NB4 (cell line): ENCODE measurements around the gene USP48.

Experiments
- MYC ChIP-seq: IDR thresholded peaks from 2 replicates; pipeline ENCODE4 v1.6.1; 2011; ENCODE audit warnings: low read depth, low read length
- TF ChIP-seq, protein P1 (sequence below): IDR thresholded peaks from one replicate; pipeline ENCODE4 v1.5.1; 2012; ENCODE audit warnings: low read depth, low read length

DNA sequence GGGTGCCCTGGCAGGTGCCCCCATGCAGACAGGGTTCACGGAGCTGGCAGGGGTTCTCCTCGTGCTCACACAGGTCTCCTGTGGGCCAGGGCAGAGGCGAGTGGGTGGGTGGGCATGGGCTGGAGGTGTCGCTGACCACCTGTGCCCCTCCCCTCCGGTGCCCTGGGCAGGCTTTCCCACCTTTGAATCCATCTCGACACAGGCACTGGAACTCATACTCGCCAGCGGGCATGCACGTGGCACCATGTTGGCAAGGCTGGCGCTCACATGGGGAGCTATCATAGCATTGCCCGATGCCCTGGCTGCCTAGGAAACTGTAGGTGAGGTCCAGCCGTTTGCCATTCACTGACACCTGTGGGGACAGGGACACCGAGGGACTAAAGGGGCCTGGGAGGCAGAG, 45.1 kb upstream of the USP48 start:
- TF ChIP-seq, protein P1, sequence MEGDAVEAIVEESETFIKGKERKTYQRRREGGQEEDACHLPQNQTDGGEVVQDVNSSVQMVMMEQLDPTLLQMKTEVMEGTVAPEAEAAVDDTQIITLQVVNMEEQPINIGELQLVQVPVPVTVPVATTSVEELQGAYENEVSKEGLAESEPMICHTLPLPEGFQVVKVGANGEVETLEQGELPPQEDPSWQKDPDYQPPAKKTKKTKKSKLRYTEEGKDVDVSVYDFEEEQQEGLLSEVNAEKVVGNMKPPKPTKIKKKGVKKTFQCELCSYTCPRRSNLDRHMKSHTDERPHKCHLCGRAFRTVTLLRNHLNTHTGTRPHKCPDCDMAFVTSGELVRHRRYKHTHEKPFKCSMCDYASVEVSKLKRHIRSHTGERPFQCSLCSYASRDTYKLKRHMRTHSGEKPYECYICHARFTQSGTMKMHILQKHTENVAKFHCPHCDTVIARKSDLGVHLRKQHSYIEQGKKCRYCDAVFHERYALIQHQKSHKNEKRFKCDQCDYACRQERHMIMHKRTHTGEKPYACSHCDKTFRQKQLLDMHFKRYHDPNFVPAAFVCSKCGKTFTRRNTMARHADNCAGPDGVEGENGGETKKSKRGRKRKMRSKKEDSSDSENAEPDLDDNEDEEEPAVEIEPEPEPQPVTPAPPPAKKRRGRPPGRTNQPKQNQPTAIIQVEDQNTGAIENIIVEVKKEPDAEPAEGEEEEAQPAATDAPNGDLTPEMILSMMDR: no peak
- no peak for TF ChIP-seq MYC
